ENCODE results near the gene PTX3.

The PTX3 gene

DNA sequence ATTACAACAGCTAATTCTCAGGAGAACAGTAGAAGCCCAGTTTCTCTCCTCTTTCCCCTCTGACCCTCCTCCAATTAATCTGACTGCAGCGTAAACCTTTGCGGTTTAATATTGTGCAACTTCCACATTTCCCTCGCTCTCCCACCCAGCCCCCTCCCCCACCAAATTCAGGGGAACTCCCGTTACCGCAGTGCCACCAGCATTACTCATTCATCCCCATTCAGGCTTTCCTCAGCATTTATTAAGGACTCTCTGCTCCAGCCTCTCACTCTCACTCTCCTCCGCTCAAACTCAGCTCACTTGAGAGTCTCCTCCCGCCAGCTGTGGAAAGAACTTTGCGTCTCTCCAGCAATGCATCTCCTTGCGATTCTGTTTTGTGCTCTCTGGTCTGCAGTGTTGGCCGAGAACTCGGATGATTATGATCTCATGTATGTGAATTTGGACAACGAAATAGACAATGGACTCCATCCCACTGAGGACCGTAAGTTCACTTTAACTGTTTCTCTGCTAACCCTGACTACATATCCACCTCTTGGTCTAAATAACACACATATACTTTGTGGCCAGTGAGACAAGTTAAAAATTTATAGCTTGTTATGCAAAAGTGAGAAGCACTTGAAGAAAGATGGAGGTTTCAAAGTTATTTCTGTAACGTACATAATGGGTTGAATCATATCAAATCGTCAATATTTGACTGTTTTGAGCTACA, at the start of gene PTX3:
PTX3 (plus strand) TSS at position 268 of the 709 bp plus-strand sequence; CDS start at position 352, 84 bp downstream.
- DNase-seq (ENCODE audit: low read depth), result no peak

GRCh38 chr3:157387708-157388435, 48.8 kb upstream of the PTX3 start:
- no peak for DNase-seq (ENCODE audit: low read depth)

- no peak for DNase-seq (ENCODE audit: low read depth)
Measured at GRCh38 chr3:157388976-157389375, 47.7 kb upstream of the PTX3 start.

DNA sequence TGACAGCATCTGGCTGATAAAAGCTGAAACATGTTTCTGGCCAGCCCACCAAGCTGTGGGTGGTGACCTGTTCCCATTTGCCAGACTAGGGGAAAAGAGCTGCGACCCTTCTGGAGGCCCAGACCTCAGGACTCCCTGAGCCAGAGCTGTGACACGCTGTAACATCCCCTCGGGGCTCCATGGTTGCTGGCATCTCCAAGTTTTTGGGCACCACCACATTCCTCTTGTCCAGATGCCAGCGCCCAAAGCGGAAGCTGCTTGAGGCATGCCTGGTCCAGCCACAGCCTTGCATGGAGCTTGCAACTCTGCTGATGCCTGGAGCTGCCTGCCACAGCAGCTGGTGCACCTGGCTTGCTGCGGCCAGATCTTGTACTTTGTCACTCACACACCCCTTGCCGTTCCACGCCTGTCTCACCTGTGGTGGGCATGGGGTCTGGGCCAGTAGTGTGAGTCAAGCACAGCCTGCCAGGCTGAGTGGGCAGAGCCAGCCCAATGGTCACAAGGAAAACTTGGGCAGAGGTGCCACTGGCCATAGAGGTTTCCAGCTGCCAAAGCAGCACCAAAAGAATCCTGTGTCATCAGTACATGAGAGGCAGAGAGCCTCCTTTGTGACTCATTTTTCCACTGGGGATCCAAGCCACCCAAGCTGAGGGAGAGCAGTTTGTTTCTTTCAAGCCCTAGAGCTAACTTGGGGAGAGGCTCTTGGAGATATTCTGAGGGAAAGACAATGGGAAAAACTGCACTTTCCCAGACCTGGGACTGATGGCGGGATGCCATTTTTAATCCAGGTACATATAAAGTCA, 45.7 kb upstream of the PTX3 start:
- no peak for DNase-seq (ENCODE audit: low read depth)

DNA sequence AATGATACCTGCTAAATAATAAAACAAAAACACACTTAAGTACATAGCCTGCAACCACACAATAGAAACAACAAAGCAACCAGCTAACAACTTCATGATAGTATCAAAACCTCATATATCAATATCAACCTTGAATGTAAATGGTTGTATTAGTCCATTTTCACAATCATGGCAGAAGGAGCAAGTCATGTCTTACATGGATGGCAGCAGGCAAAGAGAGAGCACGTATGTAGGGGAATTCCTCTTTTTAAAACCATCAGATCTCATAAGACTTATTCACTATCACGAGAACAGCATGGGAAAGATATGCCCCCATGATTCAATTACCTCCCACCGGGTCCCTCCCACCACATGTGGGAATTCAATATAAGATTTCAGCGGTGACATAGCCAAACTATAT, 44.5 kb upstream of the PTX3 start:
- DNase-seq (ENCODE audit: low read depth), result no peak

- no peak for DNase-seq (ENCODE audit: low read depth)
Measured at GRCh38 chr3:157393113-157393512, 43.5 kb upstream of the PTX3 start.

DNA sequence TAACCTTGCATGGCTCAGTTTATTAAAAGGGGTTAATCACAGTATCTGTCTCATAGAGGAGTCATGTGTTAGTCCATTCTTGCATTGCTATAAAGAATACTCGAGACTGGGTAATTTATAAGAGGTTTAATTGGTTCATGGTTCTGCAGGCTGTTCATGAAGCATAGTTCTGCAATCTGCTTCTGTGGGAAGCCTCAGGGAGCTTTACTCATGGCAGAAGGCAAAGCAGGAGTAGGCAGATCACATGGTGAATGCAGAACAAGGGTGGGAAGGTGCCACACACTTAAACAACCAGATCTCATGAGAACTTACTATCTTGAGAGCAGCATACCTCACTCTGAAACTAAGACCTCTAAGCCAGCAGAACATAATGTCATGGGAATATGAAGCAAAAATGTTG, 42.2 kb upstream of the PTX3 start:
- DNase-seq (ENCODE audit: low read depth), result no peak

DNA sequence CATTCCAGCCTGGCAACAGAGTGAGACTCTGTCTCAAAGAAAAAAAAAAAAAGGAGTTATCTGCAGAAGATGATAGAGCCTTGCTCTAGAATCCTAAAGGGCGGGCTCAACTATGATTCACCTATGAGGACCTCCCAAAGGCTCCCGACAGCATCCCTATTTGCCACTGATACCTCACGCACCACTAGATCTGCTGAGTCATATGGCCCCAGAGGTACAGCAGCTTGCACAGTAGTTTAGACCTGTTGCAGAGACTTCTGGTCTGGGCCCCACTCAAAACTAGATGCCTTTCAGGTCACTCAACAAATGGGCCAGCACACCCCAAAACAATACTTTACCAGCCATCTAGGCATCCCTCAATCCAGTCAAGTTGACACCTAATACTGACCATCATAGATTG, 38.1 kb upstream of the PTX3 start:
- no peak for DNase-seq (ENCODE audit: low read depth)

DNA sequence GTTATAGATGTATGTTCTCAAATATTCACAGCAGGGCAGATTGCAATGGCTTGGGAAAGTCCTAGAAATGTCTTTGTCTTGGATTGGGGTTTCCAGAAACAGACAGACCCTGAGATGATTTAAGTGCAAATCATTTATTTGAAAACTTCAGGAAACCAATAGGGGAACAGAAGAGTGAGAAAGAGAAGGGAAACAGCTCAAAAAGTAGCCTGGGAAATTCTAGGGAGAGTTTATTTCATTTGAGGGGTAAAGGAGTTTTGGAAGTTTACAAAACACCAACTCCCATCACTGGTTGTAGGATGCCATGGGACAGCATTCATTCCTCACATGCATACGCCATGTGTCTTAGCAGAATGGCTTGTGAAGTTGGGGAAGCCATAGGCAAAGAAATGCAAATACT, 32.3 kb upstream of the PTX3 start:
- no peak for DNase-seq (ENCODE audit: low read depth)

GRCh38 chr3:157405457-157405856, 31.2 kb upstream of the PTX3 start:
- no peak for DNase-seq (ENCODE audit: low read depth)

DNA sequence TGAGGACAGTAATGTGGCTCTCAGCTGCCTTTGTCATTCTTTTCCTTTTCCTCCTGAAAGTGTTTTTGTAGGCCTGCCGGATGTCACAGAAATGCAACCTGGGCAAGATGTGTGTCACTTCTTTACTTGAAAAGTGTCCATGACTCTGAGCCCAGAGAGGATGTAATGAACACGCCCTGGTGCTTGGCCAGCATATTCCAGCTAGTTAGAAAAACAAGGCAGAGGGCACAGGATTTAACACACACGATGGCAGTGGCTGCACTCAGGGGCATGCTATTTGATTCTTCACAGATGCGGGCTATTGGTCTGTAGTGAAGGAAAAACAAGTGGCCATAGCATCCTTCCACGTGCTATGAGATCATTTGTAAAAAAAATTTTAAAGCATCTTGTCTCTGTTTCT, 30.3 kb upstream of the PTX3 start:
- DNase-seq (ENCODE audit: low read depth), result no peak

DNA sequence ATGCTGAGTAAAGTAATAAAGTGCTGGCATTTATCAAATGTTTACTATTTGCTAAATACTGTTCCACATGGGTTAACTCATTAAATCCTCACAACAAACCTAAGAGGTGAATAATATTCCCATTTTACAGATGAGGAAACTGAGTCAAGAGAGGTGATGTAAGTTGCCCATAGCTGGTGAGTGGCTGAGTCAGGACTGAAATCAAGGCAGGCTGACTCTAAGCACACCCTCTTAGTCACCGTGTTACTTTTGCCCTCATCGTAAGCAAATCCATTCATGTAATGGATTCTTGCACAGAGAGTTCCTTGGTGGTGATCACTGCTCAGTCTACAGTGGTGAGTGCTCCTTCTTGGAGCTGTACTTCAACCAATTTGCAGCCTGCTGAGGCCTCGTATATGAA, 28.9 kb upstream of the PTX3 start:
- no peak for DNase-seq (ENCODE audit: low read depth)

GRCh38 chr3:157408499-157409149, 28.0 kb upstream of the PTX3 start:
- DNase-seq (ENCODE audit: low read depth), result no peak

DNA sequence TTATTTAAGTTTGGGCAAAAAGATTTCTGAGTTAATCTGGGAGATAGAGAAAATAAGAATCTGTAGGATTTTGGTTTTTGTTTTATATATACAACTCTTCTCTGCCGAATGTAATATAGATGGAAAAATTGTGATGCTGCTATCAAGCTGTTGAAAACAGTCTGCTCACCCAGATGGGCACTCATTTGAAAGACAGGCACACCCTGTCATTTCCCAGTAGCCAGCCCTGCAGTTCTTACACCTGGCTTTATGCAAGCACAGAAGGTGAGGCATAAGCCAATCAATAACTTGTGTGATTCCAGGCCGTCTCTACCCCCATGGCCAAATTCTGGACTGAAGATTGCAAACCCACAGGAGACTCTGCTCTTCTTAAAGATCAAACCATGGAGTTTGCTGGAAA, 27.1 kb upstream of the PTX3 start:
- DNase-seq (ENCODE audit: low read depth), result no peak

- no peak for DNase-seq (ENCODE audit: low read depth)
Measured at GRCh38 chr3:157410945-157411344, 25.7 kb upstream of the PTX3 start.

GRCh38 chr3:157412323-157412855, 24.3 kb upstream of the PTX3 start:
- DNase-seq (ENCODE audit: low read depth), result no peak

- no peak for DNase-seq (ENCODE audit: low read depth)
Measured at GRCh38 chr3:157414861-157415260, 21.8 kb upstream of the PTX3 start.

GRCh38 chr3:157416347-157417087, 20.1 kb upstream of the PTX3 start:
- no peak for DNase-seq (ENCODE audit: low read depth)

GRCh38 chr3:157417247-157417646, 19.4 kb upstream of the PTX3 start:
- DNase-seq (ENCODE audit: low read depth), result no peak

- DNase-seq (ENCODE audit: low read depth), result no peak
Measured at GRCh38 chr3:157418104-157418503, 18.5 kb upstream of the PTX3 start.

DNA sequence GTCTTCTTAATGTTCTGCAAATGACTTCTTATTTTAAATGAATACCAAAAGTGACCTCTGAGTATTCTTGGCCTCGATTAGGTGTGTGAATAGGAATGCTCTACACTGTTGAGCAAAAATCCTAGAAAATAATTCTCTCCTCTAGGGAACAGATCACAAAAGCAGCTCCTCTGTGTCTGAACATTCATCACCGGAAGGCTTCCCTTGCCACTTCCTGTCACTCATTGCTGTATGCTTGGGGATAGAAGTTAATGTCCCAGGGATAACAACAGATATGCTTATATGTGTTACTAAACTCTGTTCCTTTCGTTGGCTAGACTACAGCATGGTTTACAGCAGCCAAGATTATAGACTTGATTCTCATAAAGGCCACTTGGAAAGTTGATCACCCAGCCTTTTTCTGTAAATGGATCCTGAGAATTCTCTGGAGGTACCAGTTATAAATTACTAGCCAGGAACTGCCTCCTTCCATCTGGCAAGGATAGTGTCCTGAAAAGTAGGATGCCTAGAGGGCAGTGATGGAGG, 16.0 kb upstream of the PTX3 start:
- DNase-seq (ENCODE audit: low read depth), result no peak

Measured in stimulated activated CD8-positive, alpha-beta memory T cell treated with anti-CD3 and anti-CD28 coated beads, Interleukin-12 subunit alpha, Interleukin-12 subunit beta, amount 100 ng/mL, for 1 hour (primary cell).